A172 (cell line): ENCODE results near the gene NDUFA5. TPM values are rescaled to one million over a fixed set of nuclear protein-coding genes. Genes with fewer than 3 reads are reported as not detected.

ENCODE experiments used
- DNase-seq: peaks from one replicate; pipeline ENCODE4 v3.0.0-alpha.2; 2015; ENCODE audit warnings: low spot score
- total RNA-seq: library from RNA; depleted of rRNA; stranded (reverse); fragments of >200 nt; shearing (Covaris generic); gene quantifications from 2 replicates; pipeline ENCODE4 v1.2.3, GENCODE V29; 2014; rRNA removed

The NDUFA5 gene
- 109 and 133 TPM in 2 replicates for total RNA-seq

- peak; percentile 99 for DNase-seq
Observed at GRCh38 chr7:123557398-123558288, at the start of gene NDUFA5. Gene NDUFA5 (minus strand): TSS chr7:123557818. CDS start chr7:123557795, 23 bp downstream.

GRCh38 chr7:123604739-123605138 lies 47.1 kb upstream of the NDUFA5 start:
- no peak for DNase-seq

GRCh38 chr7:123602648-123603047 lies 45.0 kb upstream of the NDUFA5 start:
- no peak for DNase-seq

GRCh38 chr7:123601530-123601929 lies 43.9 kb upstream of the NDUFA5 start, which contains the start of gene ASB15:
Gene ASB15 (plus strand): TSS chr7:123601821. CDS start chr7:123614503, 12,682 bp downstream.
- no peak for DNase-seq

- no peak for DNase-seq
Observed at GRCh38 chr7:123600876-123601275, 43.3 kb upstream of the NDUFA5 start.

- no peak for DNase-seq
Observed at GRCh38 chr7:123599766-123600165, 42.1 kb upstream of the NDUFA5 start.

- DNase-seq, result no peak
Observed at GRCh38 chr7:123598657-123599056, 41.0 kb upstream of the NDUFA5 start.

- no peak for DNase-seq
Observed at GRCh38 chr7:123594813-123595241, 37.2 kb upstream of the NDUFA5 start.

- no peak for DNase-seq
Observed at GRCh38 chr7:123588376-123588775, 30.8 kb upstream of the NDUFA5 start.

- DNase-seq, result no peak
Observed at GRCh38 chr7:123583821-123584220, 26.2 kb upstream of the NDUFA5 start.

- no peak for DNase-seq
Observed at GRCh38 chr7:123581162-123581459, 23.5 kb upstream of the NDUFA5 start.

GRCh38 chr7:123580406-123581161 lies 23.0 kb upstream of the NDUFA5 start:
- peak; percentile 56 for DNase-seq

- no peak for DNase-seq
Observed at GRCh38 chr7:123579416-123579815, 21.8 kb upstream of the NDUFA5 start.

- DNase-seq, result no peak
Observed at GRCh38 chr7:123573896-123574467, 16.4 kb upstream of the NDUFA5 start.

- no peak for DNase-seq
Observed at GRCh38 chr7:123573341-123573740, 15.7 kb upstream of the NDUFA5 start.

- DNase-seq, result peak; percentile 19
Observed at GRCh38 chr7:123571684-123572083, 14.1 kb upstream of the NDUFA5 start.

GRCh38 chr7:123571187-123571586 lies 13.6 kb upstream of the NDUFA5 start:
- DNase-seq, result no peak

- no peak for DNase-seq
Observed at GRCh38 chr7:123570390-123571182, 13.0 kb upstream of the NDUFA5 start.

- no peak for DNase-seq
Observed at GRCh38 chr7:123569352-123570010, 11.9 kb upstream of the NDUFA5 start.

GRCh38 chr7:123562121-123562520 lies 4.5 kb upstream of the NDUFA5 start:
- DNase-seq, result no peak

- DNase-seq, result no peak
Observed at GRCh38 chr7:123558289-123558874, 764 bp upstream of the NDUFA5 start.
